Activated CD4-positive, CD25-positive, alpha-beta regulatory T cell treated with anti-CD3 and anti-CD28 coated beads, Interleukin-2, amount 50 U/mL, for 72 hours (primary cell): ENCODE data around the gene DYRK1A.
A peak's percentile ranks its signal among the peaks of the same experiment; 100 is the strongest.

ENCODE experiments used
- DNase-seq: peaks from one replicate; pipeline ENCODE4 v3.0.0; 2021

Gene DYRK1A

GRCh38 chr21:37552496-37553029 lies 186.0 kb downstream of the DYRK1A start:
- no peak for DNase-seq

- DNase-seq, result no peak
Measured at GRCh38 chr21:37553078-37553481, 186.5 kb downstream of the DYRK1A start.

GRCh38 chr21:37554661-37555379 lies 188.2 kb downstream of the DYRK1A start:
- no peak for DNase-seq

GRCh38 chr21:37555672-37556261 lies 189.2 kb downstream of the DYRK1A start:
- no peak for DNase-seq

- no peak for DNase-seq
Measured at GRCh38 chr21:37557261-37557950, 190.8 kb downstream of the DYRK1A start.

GRCh38 chr21:37558676-37559211 lies 192.2 kb downstream of the DYRK1A start:
- no peak for DNase-seq

GRCh38 chr21:37560385-37560784 lies 193.8 kb downstream of the DYRK1A start:
- no peak for DNase-seq

- no peak for DNase-seq
Measured at GRCh38 chr21:37561506-37561905, 194.9 kb downstream of the DYRK1A start.

- no peak for DNase-seq
Measured at GRCh38 chr21:37561941-37562919, 195.7 kb downstream of the DYRK1A start.

- DNase-seq, result no peak
Measured at GRCh38 chr21:37562920-37563640, 196.5 kb downstream of the DYRK1A start.

- DNase-seq, result peak; percentile 92
Measured at GRCh38 chr21:37563641-37564340, 197.2 kb downstream of the DYRK1A start.

- DNase-seq, result no peak
Measured at GRCh38 chr21:37564341-37564923, 197.9 kb downstream of the DYRK1A start.

GRCh38 chr21:37564924-37565529 lies 198.5 kb downstream of the DYRK1A start:
- no peak for DNase-seq

GRCh38 chr21:37565530-37566223 lies 199.1 kb downstream of the DYRK1A start:
- DNase-seq, result no peak

GRCh38 chr21:37566790-37567615 lies 200.4 kb downstream of the DYRK1A start:
- DNase-seq, result no peak

GRCh38 chr21:37568415-37568814 lies 201.8 kb downstream of the DYRK1A start:
- no peak for DNase-seq

GRCh38 chr21:37568916-37569315 lies 202.3 kb downstream of the DYRK1A start:
- DNase-seq, result no peak

GRCh38 chr21:37571442-37571841 lies 204.9 kb downstream of the DYRK1A start:
- no peak for DNase-seq

GRCh38 chr21:37574316-37574715 lies 207.7 kb downstream of the DYRK1A start:
- DNase-seq, result no peak
